ENCODE results near the gene ZNF70.

The ZNF70 gene

DNA sequence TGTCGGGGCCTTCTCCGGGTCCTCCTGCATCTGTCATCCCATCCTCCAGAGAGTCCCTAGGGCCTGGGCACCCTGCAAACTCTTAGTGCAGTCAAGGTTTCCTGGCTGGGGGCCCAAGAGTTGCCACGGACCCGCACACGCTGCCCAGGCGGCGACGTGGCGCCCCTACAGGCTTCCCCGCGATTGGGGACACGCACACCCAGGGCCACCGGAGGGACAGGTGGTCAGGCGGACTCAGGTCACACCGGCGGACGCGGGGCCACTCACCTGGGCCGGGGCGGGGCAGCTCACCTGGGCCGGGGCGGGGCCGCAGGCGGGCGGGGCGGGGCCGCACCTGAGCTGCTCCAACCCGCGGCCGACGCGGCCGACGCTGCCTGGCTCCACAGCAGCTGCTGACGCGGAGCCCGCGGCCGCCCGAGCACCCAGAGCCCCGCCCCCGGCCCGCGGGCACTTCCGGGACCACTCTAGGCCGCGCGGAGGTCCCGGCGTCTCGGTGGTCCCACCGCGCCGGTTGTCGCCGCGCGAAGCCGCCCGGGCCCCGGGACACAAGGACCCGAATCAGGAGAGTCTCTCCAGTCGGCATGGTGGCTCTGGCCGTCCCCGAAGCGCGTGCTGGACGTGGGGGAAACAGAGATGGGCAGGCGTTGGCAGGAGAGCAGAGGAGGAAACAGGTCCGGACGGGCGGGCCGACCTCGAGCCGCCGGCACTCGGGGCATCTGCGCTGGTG is at the start of gene ZNF70:
Gene ZNF70 (minus strand): TSS at position 399 of the 727 bp plus-strand sequence. CDS start 5,972 bp downstream, outside the sequence.
- DNase-seq, result peak; percentile 63 to 80

DNA sequence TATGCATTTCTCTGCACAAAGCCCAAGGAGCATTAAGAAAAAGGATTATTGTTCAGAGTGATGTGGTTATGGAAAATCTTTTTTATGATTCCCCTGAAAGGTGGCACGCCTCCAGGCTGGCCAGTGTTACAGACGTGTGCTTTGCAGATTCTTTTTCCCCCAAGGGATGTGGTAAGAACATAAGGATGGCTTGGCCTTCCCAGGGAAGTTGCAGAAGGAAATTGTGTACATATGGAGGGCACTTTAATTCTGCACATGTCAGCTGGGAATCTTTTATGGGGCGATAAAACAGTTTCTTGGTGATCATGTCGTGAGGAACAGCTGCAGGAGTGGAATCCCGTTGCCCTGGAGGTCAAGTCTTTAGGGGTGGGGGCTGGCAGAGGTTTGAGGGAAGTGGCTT is 45.5 kb upstream of the ZNF70 start:
- no peak for DNase-seq

DNA sequence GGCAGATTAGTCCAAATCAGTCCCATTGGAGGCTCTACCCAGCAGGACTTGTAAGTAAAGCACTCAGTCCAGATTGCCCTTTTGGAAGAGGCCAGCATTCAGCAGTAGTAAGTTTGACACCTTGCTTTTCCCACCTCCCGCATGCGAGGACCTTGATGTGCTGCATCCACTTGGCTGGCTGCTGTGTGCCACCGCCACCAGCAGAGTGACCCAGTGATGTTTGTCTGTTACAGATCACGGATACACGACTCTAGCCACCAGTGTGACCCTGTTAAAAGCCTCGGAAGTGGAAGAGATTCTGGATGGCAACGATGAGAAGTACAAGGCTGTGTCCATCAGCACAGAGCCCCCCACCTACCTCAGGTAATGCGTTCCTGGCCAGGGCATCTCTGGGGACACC is 42.4 kb upstream of the ZNF70 start:
- no peak for DNase-seq

DNA sequence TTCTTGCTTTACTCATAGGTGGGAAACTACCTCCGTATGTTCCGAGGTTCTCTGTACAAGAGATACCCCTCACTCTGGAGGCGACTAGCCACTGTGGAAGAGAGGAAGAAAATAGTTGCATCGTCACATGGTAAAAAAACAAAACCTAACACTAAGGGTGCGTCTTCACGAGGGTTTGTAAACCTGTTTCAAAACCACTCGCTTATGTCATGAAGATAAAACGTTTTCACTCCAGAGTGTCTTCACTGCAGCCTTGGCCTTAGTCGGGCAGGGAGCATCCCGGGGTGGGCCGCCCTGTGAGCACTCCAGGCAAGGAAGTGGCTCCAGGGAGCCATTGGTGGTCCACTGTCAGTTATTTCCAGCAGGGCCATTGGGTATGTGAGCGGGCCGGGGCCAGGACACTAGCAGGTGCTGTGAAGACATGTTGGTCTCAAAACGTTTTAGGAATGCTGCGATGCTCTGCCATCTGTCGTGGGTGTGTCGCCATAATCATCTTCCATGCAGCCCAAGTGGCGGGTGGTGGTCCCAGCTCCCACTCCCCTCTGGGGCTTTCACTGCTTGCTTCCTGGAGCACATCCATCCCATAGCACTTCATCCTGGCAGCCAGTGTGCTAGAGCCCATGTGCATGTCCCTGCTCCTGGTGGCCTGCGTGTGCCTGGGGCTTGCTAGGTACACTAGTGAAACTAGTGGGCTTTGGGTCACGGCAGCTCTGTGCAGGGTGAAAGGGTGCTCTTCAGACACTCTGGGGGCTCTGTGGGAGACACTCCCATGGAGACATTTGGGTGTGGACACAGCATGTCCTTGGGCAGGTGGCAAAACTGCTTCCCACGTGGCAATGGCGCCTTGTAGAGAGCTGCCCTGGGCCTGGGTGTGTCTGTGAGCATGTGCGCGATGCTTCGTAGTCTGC is 41.1 kb upstream of the ZNF70 start:
- no peak for DNase-seq

DNA sequence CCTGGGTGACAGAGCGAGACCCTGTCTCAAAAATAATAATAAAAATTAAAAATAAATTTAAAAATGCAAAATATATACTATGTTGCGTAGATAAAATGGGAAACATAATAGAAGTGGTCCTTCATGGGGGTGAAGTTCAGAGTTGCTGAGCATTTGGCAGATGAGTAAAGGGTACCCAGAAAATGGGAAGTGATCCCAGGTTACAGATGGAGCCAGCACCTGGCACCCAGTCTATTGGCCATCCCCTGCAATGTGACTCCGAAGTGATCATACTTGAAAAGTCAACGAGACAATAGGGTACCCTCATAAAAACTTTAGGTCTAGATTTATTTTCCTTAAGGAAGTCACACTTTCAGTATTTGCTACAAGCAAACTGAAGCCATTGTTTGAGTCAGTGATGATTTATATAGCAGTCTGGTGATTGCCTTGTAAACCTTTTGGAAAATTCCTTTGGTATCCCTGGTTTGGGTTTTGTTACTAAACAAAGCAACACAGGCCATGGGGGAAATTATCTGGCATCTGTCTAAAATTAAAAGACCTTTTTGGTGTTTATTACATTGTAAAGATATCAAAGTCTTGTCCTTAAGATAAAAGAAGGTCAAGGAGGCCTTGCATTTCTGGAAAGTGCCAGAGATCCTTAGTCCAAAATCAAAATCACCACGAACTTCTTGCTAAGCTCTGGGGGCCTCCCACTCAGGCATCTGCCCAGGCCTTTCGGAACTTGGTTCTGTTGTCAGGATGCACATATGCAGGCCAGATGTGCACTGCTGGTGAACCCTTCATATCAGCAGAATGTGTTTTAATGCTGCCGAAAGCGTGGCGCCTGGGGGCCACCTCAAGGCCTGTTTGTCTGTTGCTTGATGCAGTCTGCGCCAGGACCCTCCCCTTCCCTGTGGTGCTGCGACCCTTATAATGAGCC is 40.2 kb upstream of the ZNF70 start:
- no peak for DNase-seq

DNA sequence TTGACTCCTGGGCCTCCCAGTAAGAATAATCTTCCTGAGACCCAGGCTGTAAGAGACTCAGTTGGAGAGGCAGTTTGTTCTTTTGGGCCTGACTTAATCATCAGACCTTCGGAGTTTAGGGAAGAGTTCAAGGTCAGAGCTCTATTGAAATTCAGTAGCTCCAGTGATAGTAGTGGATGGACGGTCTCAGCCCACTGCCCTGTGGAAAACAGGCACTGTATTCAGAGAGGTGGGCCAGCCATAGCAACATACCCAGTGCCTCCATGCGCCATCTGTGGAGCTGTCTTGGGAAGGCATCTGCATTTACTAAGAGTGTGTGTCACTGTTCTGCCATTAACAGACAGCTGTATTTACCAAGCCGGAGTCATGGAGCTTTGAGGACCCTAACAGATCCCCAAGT is 38.7 kb upstream of the ZNF70 start:
- no peak for DNase-seq

DNA sequence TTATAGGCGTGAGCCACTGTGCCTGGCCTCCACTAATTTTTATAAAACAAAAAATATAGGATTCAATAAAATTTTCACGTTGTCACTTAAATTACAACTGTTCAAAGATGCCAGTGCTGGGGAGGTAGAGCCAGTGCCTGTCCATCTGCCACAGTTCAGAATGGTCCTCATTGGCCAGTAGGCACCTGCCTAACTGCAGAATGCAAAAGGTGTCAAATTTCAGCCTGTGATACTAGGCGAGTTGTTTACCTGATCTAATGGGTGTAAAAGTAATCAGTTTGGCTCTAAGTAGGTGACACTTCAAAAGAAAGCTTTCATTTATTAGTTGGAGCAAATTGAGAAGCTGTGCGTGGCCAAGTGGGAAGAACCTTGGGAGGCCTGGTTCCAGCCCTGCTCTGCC is 38.2 kb upstream of the ZNF70 start:
- no peak for DNase-seq

DNA sequence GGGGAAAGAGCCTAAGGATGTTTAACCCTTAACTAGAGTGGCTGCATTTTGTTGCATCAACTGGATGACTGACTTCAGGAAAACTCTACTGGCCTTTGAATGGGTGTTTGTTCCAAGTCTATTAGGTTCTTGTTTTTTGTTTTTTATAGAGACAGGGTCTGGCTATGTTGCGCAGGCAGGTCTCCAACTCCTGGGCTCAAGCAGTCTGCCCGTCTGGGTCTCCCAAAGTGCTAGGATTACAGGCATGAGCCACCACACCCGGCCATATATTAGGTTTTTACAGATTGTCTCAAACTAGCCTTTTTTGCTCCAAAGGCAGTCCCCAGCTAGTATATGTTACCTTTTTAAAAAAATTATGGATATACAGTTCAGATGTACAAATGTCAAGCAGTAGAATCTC is 37.0 kb upstream of the ZNF70 start:
- DNase-seq, result no peak

DNA sequence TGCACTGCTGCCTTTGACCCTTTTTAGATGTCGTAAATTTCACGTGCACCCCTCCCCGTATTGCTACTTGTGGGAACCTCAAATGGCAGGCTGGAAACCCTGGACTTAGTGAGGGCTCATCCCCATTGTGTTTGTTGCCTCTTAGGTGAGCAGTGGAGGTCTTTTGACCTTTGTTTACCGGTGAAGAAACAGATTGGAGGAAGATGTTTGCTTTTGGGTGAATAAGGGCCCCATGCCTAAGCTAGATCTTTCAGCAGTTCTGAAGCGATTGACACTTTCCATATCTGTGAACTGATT is 36.6 kb upstream of the ZNF70 start:
- DNase-seq, result no peak

DNA sequence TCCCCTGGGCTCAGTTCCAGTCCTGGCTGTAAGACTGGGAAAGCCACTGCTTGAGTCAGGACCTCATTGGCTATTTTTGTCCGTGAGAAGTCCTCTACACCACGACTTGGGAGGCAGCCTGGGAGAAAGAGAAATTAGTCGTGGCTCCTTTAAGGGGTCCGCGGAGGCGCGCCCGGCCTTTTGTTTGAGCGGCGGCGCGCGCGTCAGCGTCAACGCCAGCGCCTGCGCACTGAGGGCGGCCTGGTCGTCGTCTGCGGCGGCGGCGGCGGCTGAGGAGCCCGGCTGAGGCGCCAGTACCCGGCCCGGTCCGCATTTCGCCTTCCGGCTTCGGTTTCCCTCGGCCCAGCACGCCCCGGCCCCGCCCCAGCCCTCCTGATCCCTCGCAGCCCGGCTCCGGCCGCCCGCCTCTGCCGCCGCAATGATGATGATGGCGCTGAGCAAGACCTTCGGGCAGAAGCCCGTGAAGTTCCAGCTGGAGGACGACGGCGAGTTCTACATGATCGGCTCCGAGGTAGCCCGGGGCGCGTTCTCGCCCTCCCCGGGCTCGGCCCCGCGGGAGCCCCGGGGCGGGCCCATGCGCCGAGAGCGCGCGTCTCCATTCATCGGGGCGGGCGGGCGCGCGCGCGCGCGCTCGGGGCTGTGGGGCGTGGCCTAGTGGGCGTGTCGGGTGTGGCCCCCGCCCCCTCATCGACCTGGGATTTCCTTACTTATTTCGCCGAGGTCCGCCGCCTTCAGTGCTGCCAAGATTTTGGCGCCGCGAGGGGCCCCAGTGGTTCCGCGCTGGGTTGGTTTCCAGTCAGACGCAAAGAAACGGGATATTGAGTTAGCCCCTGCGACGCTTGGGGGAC is 36.1 kb upstream of the ZNF70 start, which contains the start of gene SMARCB1:
Gene SMARCB1 (plus strand): TSS at position 215 of the 848 bp plus-strand sequence. CDS start 204 bp downstream, at position 419.
- DNase-seq, result peak; percentile 81 to 84

DNA sequence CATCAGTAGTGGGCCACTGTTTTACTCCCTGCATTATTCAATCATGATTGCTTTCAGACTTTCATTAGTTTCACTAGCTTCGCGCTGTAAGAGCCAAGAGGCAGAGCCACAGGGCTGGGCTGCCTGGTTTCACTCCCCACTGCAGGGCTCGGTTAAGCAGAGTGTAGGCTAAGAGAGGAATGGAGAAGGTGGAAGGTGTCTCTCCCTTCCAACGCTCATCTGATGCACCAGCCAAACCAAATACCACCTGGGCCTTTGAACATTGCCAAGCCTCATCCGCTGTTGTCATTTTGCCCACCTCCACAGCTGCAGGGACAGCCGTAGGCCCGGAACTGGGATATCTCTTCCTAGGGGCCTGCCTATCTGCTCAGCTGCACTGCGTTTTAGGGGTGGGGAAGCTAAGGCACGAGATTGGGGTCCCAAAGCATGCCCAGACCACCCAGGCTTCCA is 35.4 kb upstream of the ZNF70 start:
- no peak for DNase-seq

DNA sequence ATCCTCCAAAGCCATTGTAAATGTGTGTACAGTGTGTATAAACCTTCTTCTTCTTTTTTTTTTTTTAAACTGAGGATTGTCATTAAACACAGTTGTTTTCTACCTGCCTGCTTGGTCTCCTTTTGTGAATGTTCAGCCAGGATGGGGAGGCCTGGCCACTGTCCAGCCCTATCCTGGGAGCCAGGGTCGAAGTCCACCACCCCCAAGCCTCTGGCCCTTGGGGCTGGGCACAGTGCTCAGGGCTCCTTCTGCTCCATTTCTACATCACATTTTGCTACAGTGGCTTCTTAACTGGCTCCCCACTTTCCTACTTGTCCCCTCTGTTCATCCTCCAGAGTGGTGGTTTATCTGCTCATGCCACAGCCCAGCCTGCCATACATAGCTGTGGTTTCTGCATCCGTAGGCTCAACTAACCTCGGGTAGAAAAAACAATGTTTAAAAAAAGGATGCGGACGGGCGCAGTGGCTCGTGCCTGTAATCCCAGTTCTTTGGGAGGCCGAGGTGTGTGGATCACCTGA is 33.4 kb upstream of the ZNF70 start:
- DNase-seq, result peak in 1 of 2 experiments; percentile 4

DNA sequence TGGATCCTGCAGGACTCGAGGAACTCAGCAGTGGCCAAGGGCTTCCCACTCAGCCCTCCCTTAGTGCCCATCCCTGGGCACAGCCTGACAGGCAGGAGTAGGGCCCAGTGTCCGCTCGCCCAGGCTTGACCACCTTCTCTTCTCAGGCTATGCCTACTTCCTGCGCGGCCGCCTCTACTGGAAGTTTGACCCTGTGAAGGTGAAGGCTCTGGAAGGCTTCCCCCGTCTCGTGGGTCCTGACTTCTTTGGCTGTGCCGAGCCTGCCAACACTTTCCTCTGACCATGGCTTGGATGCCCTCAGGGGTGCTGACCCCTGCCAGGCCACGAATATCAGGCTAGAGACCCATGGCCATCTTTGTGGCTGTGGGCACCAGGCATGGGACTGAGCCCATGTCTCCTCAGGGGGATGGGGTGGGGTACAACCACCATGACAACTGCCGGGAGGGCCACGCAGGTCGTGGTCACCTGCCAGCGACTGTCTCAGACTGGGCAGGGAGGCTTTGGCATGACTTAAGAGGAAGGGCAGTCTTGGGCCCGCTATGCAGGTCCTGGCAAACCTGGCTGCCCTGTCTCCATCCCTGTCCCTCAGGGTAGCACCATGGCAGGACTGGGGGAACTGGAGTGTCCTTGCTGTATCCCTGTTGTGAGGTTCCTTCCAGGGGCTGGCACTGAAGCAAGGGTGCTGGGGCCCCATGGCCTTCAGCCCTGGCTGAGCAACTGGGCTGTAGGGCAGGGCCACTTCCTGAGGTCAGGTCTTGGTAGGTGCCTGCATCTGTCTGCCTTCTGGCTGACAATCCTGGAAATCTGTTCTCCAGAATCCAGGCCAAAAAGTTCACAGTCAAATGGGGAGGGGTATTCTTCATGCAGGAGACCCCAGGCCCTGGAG is 32.6 kb upstream of the ZNF70 start:
- DNase-seq, result no peak

DNA sequence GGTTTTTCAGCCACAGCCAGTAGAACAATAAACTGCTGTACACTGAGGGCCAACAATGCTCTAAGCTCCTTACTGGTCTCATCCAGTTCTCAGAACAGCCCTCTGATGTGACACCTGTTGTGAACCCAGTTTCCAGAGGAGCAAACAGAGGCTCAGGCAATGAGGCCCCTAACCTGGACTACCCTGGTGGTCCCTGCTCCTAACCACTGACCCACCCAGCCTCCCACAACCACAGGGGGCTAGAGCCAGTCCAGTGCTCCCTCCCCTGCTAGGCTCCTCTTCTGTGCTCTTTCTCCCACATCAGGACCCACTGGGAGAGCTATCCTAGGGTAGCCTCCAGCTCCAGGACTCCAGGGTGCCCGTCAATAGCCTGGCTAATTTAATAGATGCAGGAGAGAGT is 31.8 kb upstream of the ZNF70 start:
- DNase-seq, result no peak

DNA sequence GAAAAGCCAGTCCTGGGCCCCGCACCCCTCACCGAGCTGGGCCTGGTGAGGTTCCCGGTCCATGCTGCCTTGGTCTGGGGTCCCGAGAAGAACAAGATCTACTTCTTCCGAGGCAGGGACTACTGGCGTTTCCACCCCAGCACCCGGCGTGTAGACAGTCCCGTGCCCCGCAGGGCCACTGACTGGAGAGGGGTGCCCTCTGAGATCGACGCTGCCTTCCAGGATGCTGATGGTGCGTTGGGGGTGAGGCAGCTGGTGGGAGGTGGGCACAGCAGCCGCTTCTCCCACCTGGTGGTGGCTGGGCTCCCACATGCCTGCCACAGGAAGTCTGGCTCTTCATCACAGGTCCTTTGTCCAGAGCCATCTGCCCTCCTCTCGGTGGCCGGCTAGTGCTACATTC is 31.3 kb upstream of the ZNF70 start:
- no peak for DNase-seq

DNA sequence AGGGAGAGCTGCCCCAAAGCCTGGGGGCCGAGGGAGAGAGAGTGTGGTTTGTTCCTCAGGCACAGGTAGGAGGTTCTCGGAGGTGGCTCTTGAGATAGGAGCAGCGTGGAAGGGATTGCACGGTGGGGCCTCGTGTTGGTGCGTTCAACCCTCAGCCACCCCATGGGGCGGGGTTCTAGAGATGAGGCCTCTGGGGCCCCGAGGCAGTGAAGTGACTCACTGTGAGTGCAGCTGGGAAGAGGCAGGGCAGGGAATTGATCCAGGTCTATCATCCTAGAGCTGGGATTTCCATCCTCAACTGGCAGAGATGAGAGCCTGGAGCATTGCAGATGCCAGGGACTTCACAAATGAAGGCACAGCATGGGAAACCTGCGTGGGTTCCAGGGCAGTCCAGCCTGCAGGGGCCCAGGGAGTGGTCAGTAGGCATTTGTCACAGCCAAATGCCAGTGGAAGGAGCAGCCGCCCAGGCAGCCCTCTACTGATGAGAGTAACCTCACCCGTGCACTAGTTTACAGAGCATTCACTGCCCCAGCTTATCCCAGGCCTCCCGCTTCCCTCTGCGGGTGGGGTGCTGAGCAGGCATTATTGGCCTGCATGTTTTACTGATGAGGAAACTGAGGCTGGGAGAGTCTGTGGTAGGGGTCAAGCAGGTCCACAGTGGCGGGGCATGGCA is 30.7 kb upstream of the ZNF70 start:
- DNase-seq, result no peak

DNA sequence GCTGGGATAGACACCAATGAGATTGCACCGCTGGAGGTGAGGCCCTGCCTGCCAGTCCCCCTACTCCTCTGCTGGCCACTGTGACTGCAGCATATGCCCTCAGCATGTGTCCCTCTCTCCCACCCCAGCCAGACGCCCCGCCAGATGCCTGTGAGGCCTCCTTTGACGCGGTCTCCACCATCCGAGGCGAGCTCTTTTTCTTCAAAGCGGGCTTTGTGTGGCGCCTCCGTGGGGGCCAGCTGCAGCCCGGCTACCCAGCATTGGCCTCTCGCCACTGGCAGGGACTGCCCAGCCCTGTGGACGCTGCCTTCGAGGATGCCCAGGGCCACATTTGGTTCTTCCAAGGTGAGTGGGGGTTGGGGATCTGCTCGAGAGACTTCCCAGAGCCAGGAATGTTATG is 30.2 kb upstream of the ZNF70 start:
- DNase-seq, result no peak

DNA sequence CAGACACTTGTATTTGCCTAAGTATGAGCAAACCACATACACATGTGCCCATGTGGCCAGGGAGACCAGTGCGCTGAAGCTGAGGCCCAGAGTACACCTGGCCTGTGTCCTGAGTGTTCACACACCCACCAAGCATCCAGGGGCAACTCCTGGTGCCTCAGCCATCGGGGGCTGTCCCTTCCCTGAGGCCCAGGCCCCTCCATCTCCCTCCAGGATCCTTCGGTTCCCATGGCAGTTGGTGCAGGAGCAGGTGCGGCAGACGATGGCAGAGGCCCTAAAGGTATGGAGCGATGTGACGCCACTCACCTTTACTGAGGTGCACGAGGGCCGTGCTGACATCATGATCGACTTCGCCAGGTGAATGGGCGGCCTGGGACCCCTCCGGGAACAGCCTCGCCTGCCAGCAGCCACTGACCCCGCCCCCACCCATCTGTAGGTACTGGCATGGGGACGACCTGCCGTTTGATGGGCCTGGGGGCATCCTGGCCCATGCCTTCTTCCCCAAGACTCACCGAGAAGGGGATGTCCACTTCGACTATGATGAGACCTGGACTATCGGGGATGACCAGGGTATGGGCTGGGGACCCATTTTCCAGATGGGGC is 29.3 kb upstream of the ZNF70 start:
- no peak for DNase-seq

DNA sequence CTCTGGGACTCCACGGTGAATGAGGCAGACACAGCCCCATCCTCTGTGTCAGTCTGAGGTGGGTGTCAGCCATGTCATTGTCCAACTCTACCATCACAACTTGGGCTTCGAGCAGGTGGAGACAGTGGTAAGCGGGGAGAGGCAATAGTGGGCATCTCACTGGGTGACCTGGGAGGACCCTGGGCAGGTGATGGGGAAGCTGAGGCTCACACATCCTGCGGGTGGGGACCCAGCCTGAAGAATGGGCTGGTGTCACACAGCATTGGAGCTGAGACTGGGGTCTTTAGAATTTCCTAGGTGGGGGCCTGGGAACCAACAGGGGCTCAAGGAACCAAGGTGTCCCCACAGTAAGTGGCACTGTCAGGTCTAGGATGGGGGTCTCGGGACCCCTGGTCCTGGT is 28.8 kb upstream of the ZNF70 start:
- DNase-seq, result no peak

DNA sequence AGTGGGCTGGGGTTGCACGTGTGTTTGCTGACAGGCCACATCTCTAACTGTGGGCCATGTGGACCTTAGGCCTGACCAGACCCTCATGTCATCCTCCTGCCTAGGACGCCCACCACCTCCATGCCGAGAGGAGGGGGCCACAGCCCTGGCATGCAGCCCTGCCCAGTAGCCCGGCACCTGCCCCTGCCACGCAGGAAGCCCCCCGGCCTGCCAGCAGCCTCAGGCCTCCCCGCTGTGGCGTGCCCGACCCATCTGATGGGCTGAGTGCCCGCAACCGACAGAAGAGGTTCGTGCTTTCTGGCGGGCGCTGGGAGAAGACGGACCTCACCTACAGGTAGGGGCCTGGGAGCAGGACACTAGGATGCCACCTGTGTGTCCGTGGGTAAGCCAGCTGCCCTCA is 28.2 kb upstream of the ZNF70 start:
- no peak for DNase-seq

Data from Kasumi-1 (cell line).